ENCODE measurements around the gene SAP30BP. TPM values are rescaled to one million over a fixed set of nuclear protein-coding genes. Genes with fewer than 3 reads are reported as not detected.

Gene SAP30BP
- total and polyA plus RNA-seq, 2 donors (not counting 3 experiments of a cell fraction or from before 2014, with no cell fraction given) = 116 to 151 TPM

GRCh38 chr17:75721463-75722011 is 54.4 kb downstream of the SAP30BP start:
- dilution Hi-C loops (cut with MboI; ENCODE audit: extremely low pct_ligation_motif_present, low sequenced_read_pairs) (no loop called here), intact Hi-C loops (cut with micrococcal nuclease) (no loop called here)
- Histone ChIP-seq H3K9ac (replicated peaks; ENCODE audit: extremely low read depth, insufficient read depth, low read length) (no peak overlapping the region), H3K27ac (ENCODE audit: insufficient read depth, low read depth, low read length) (no peak overlapping the region), H3K27me3 (ENCODE audit: control insufficient read depth in 2 of 2, insufficient read depth in 2 of 2, low read length in 2 of 2) (peaks cover 6 to 11% of the 10 kb centered on the region in 2 experiments), H3K79me2 (ENCODE audit: control insufficient read depth, insufficient read depth, low read length) (no peaks in the 10 kb centered on the region), H2AFZ (ENCODE audit: low read depth, low read length) (peak overlapping the region; percentile 37), H3K36me3 (ENCODE audit: control insufficient read depth in 2 of 2, extremely low read depth in 1 of 2, insufficient read depth in 2 of 2, low read length in 2 of 2) (no peaks in the 10 kb centered on the region), H3K4me2 (ENCODE audit: insufficient read depth, low read length) (no peak overlapping the region), H3K9me1 (replicated peaks; ENCODE audit: control insufficient read depth, extremely low read depth, insufficient read depth, low read length) (no peaks in the 10 kb centered on the region), H3K4me1 (ENCODE audit: control insufficient read depth, extremely low read depth, insufficient read depth, low read length) (peaks cover 2% of the 10 kb centered on the region), H3K4me3 (replicated peaks in 1 of 3; ENCODE audit: insufficient read depth in 1 of 3, low read depth in 1 of 3, low read length in 3 of 3) (peak overlapping the region in 1 of 3 experiments; percentile 33), H3K9me3 (replicated peaks; ENCODE audit: control insufficient read depth, insufficient read depth, low read length) (no peaks in the 10 kb centered on the region), H4K20me1 (replicated peaks; ENCODE audit: control insufficient read depth, extremely low read depth, insufficient read depth, low read length) (no peaks in the 10 kb centered on the region)
- DNase-seq (ENCODE audit: low read depth, low spot score) (no peak), FAIRE-seq (no peak)
- CTCF ChIA-PET = interaction anchor here (1.0 to 5.2 kb wide), 8 partner anchors 16 to 89 kb away, joined by 3 to 33 read pairs (median 6); partner anchors contain the start of gene SMIM5
- BruUV-seq (replicated peaks) = no TSS peak
- POLR2A ChIA-PET = interaction anchor here (1.3 kb wide), 1 partner anchor 35 kb away, joined by 3 read pairs; no protein-coding TSS in a partner anchor
- TF ChIP-seq JUN (IDR thresholded peaks at IDR 0.05; ENCODE audit: borderline replicate concordance, insufficient read depth, insufficient read length, low read depth) = no peak
- TF ChIP-seq POLR2AphosphoS5 (IDR thresholded peaks at IDR 0.05; ENCODE audit: insufficient read depth, low read depth, low read length) = no peak
- TF ChIP-seq MYC (IDR thresholded peaks at IDR 0.05; ENCODE audit: low read depth, low read length) = no peak

GRCh38 chr17:75722076-75722475 is 54.9 kb downstream of the SAP30BP start:
- Histone ChIP-seq H3K4me2 (ENCODE audit: insufficient read depth, low read length) (no peak overlapping the region), H3K27me3 (ENCODE audit: control insufficient read depth in 2 of 2, insufficient read depth in 2 of 2, low read length in 2 of 2) (peaks cover 6 to 11% of the 10 kb centered on the region in 2 experiments), H3K4me1 (ENCODE audit: control insufficient read depth, extremely low read depth, insufficient read depth, low read length) (peaks cover 2% of the 10 kb centered on the region), H3K36me3 (ENCODE audit: control insufficient read depth in 2 of 2, extremely low read depth in 1 of 2, insufficient read depth in 2 of 2, low read length in 2 of 2) (no peaks in the 10 kb centered on the region), H3K9ac (replicated peaks; ENCODE audit: extremely low read depth, insufficient read depth, low read length) (no peak overlapping the region), H3K79me2 (ENCODE audit: control insufficient read depth, insufficient read depth, low read length) (no peaks in the 10 kb centered on the region), H3K27ac (ENCODE audit: insufficient read depth, low read depth, low read length) (no peak overlapping the region), H3K9me1 (replicated peaks; ENCODE audit: control insufficient read depth, extremely low read depth, insufficient read depth, low read length) (no peaks in the 10 kb centered on the region), H3K9me3 (replicated peaks; ENCODE audit: control insufficient read depth, insufficient read depth, low read length) (no peaks in the 10 kb centered on the region), H3K4me3 (replicated peaks in 1 of 3; ENCODE audit: insufficient read depth in 1 of 3, low read depth in 1 of 3, low read length in 3 of 3) (no peak overlapping the region), H4K20me1 (replicated peaks; ENCODE audit: control insufficient read depth, extremely low read depth, insufficient read depth, low read length) (no peaks in the 10 kb centered on the region), H2AFZ (ENCODE audit: low read depth, low read length) (no peak overlapping the region)
- DNase-seq (ENCODE audit: low read depth, low spot score) (no peak), FAIRE-seq (no peak)
- dilution Hi-C loops (cut with MboI; ENCODE audit: extremely low pct_ligation_motif_present, low sequenced_read_pairs) (no loop called here), intact Hi-C loops (cut with micrococcal nuclease) (no loop called here)
- CTCF ChIA-PET = interaction anchor here (1.4 to 5.2 kb wide), 3 partner anchors 16 to 42 kb away, joined by 3 to 33 read pairs (median 18); no protein-coding TSS in a partner anchor
- no peak for TF ChIP-seq MYC (IDR thresholded peaks at IDR 0.05; ENCODE audit: low read depth, low read length)
- no peak for TF ChIP-seq FOS (IDR thresholded peaks at IDR 0.05; ENCODE audit: borderline replicate concordance, insufficient read depth, low read length)
- no peak for TF ChIP-seq GATA2 (IDR thresholded peaks at IDR 0.05; ENCODE audit: insufficient read depth, insufficient read length, low read depth, low read length)
- TF ChIP-seq CTCF (IDR thresholded peaks at IDR 0.05; ENCODE audit: extremely low read depth in 1 of 2, insufficient read depth in 1 of 2, low read depth in 1 of 2, low read length in 2 of 2) = no peak
- no peak for TF ChIP-seq MAX (IDR thresholded peaks at IDR 0.05; ENCODE audit: insufficient read depth, insufficient read length)
- no peak for TF ChIP-seq JUN (IDR thresholded peaks at IDR 0.05; ENCODE audit: borderline replicate concordance, insufficient read depth, insufficient read length, low read depth)
- no peak for TF ChIP-seq EZH2 (IDR thresholded peaks at IDR 0.05; ENCODE audit: borderline replicate concordance, low read depth, low read length, severe bottlenecking)
- TF ChIP-seq POLR2AphosphoS5 (IDR thresholded peaks at IDR 0.05; ENCODE audit: insufficient read depth, low read depth, low read length) = no peak
- POLR2A ChIA-PET = no interaction called here
- BruUV-seq (replicated peaks) = no TSS peak

Data from endothelial cell of umbilical vein (primary cell).